GM19023 (cell line): ENCODE data around the gene RPS6KA2.
"Not testable (repeated sequence)": the region's sequence is repeated elsewhere in the genome, so short reads cannot be mapped to it uniquely, and the experiment has no call there.

Experiments
- ATAC-seq: cut with Tn5 transposase; IDR thresholded peaks from one replicate; pipeline ENCODE4 v1.9.1; 2021; ENCODE audit warnings: mild to moderate bottlenecking, moderate library complexity; ENCODE audit not compliant: unreplicated experiment

RPS6KA2 gene

DNA sequence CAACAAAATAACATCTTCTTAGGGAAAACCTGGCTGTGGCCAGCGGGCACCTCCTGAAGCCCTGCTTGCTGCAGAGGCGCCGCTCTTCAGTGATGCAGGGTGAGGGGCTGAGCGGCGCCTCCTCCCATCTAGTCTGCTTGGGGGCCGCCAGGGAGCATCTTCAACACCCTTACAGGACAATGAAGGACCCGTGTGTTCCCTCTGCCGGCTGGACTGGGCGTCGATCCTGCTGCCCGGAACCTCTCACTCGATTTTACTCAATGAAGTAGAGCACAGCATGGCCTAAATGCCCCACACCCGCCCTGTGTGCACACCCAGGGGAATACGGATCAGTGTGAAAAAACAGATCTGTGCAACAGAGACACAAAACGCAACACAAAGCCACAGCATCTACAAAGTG lies 215.8 kb downstream of the RPS6KA2 start:
- no peak for ATAC-seq

DNA sequence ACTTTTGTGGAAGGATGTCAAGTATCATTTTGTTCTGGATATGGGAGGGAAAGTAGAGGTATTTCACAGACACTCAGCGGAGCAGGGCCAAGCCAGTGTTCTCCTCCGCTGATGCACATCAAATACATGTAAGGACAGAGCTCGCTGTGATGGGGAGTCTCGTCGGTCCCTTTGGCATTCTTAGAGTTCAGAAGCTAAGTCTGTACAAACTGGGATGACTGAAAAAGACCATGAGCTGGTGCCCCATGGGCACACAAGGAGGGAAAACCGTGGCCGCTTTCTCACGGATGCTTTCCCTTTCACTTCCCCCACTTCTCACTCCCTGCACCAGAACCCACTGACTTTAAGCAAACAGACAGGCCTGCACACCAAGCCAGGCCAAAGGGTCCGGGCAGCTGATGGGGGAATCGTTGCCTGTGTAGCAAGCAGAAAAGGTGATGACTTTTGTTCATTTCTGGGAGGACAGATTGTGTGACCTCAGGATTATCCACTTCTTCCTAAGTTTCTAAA lies 216.6 kb downstream of the RPS6KA2 start:
- ATAC-seq, result peak; percentile 48

DNA sequence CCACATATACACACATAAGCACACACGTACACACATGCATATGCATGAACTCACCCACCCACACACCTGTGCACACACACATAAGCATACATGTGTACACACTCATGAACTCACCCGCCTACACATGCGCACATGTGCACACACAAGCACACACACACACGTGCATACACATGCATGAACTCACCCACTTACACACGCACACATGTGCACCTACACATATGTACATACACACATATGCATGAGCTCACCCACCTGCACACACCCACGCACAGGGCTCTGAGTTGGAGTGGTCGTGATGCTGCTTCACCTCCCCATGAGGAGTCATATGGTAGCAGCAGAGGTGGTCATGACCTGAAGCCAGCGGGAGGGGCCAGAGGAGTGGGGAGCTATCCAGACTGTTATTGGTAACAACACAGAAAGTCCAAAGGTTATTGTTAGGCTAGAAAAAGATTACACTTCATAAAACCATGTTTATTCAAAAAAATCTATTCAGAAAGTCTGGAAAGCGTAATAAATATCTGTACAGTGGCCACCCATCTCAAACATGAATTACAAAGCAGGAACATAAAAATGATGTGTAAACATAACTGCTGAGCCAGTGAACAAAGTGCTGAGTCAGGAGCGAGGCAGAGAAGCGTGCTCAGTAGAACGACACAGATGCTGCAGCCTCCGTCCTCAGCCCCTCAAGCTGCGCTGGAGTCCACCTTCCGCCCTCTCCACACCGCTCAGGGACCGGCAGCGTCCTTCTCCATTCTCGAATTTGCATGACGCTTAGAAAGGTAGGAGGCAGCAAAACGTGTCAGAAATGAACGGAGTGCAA lies 217.9 kb downstream of the RPS6KA2 start:
- ATAC-seq, result no peak

DNA sequence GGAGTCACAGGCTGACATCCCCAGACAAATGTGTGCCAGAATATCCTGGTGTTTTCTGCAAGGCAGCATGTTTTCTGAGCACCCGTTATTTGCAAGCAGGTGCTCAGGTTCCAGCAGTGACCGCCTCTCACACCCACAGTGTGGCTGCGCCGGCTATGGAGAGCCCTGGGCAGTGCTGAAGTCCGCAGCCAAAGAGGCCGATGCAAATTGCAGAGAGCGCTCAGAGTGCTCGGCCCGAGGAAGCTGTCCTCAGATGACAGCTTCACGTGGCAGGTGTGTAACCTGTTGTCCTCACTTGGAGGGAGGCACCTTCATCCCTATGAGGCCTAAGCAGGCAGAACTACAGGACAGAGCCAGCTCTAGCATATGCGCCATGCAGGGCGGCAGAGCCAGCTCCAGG lies 220.9 kb downstream of the RPS6KA2 start:
- no peak for ATAC-seq

DNA sequence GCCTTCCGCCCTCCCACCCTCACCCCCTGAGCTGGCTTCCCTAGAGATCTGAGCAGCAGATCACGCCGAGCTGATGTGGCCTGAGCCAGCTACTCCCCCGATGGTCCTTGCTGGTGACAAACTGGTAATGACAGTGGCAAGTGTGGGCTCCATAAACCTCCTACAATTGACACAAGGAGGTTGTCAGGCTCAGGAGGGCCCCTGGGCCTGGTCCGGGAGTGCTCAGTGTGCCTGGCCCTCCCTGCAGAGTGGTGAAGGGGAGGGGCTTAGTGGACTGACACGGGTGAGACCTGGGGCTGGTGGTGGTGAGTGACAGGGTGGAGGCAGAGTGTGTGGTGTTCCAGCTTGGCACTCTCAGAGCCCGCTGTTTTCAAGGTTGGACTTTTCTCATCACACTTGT lies 221.7 kb downstream of the RPS6KA2 start:
- no peak for ATAC-seq

DNA sequence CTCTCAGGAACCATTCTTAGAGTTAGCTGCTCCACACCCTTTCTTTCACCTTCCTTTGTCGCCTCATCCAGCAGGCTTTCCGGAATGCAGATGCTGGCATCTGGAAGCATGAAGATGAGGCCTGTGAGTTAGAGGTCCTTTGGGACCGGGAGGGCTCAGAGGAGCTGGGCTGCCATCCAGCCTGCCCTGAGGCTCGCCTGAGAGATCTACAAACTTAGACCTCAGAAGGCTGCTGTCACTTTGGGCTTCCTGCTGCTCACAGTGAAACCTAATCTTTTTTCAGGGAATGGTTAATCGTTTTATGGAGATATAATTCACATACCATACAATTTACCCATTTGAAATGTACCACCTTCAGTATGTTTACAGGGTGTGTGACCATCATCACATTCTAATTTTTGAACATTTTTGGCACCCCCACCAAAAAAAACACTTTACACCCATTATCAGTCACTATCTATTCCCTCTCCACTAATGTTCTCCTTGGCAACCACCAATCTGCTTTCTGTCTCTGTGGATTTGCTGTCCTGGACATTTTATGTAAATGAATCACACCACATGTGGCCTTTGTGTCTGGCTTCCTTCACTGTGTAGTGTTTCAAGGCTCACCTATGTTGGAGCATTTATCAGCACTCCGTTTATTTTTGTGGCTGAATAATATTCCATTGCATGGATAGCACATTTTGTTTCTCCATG lies 224.3 kb downstream of the RPS6KA2 start:
- ATAC-seq, result no peak

DNA sequence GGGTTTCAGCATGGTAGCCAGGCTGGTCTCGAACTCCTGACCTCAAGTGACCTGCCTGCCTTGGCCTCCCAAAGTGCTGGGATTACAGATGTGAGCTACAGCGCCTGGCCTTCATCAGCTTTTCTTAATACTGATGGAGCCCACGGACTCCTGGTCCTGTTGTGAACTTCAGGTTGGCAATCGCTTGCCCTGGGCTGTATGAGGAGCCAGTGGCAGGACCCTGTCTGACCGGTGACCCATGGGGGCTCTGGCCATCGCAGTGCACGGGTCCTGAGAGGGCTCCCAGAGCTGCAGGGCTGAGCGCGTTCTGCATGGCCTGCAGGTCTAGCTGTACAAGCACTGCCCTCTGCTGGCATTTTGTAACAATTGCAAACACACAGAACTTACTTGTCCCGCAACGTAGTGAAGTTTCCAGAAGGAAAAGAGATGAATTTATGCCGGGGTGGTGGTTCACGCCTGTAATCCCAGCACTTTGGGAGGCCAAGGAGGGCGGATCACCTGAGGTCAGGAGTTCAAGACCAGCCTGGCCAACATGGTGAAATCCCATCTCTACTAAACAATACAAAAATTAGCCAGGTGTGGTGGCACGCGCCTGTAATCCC lies 226.3 kb downstream of the RPS6KA2 start:
- peak; percentile 79 for ATAC-seq

DNA sequence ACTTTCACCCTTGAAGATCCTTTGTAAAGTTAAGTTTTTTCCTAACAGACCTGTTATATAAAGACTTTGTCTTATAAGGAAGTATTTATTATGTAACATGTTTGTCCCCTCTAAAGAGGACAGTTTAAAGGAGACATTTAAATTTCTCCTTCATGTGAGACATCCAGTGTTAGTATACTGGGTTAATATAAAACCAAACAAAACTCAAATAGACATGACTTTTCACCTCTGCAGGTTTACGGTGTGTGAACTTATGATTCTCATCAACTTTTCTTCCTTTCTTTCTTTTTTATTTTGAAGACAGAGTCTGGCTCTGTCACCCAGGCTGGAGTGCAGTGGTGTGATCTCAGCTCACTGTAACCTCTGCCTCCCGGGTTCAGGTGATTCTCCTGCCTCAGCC lies 226.9 kb downstream of the RPS6KA2 start:
- no peak for ATAC-seq

DNA sequence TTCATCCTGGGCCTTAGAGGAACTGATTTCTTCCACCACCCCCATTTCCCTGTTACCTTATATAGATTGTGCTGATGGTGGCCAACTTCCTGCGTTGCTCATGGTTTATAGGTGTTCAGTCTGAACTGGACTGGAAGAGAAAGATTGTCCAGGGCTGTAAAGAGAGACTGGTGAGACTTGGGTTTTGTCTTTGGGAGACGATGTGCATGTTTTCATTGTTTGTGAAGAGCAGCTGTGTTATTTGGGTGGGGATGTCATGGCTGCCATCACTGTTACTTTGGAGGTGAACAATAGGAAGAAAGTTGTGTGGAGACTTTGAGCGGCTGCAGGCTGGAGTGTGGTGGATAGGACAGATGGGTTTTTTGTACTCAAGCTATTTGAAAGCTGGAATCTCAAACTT lies 228.7 kb downstream of the RPS6KA2 start:
- no peak for ATAC-seq

DNA sequence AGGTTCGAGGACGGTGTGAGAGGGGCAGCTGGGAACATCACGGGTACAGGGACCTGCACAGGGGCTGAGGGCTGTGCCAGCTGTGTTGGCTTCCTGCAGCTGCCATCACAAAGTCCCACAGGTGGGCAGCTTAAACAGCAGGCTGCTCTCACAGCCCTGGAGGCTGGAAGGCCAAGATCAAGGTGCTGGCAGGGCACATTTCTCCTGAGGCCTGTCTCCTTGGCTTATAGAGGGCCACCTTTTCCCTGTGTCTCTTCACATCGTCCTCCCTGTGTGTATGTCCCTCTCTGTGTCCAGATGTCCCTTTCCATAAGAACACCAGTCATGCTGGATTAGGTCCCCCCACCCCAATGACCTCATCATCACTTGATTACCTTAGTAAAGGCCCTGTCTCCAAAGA lies 229.2 kb downstream of the RPS6KA2 start:
- no peak for ATAC-seq

DNA sequence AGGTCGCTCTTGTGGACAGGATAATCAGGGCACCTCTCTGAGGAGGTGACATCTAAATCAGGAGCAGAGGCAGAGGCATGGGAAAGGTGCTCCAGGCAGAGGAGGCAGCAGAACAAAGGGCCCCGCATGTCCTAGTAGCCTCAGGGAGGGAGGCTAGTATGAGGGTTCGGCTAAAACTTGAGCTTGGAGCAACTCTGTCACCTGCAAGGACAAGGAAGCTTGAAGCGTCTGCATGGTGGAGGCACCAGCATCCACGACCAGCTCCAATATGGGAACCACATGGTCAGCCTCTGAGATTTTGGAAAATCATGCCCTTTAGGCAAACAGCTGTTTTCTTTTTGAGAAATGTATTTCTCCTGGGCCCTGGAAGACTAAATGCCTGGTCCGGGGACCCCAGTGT lies 231.3 kb downstream of the RPS6KA2 start:
- ATAC-seq, result no peak

DNA sequence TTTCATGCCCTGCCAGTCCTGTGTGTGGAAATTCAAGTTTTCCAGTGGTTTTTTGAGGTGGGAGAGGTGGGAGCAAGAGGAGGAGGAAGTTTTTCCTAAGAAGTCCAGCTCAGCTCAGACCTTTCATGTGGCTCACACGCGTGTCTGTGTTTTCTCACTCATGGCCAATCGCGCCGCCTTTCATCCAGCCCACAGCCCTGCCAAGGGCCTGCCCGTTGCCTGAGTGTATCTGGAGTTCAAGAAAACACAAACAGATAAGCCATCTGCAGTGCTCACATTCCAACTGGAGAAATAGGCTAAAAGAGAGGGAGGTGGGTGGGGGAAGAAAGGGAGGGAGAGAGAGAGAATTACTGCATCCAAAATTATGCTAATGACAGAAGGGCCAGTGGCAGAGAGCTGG lies 231.7 kb downstream of the RPS6KA2 start:
- ATAC-seq, result no peak

DNA sequence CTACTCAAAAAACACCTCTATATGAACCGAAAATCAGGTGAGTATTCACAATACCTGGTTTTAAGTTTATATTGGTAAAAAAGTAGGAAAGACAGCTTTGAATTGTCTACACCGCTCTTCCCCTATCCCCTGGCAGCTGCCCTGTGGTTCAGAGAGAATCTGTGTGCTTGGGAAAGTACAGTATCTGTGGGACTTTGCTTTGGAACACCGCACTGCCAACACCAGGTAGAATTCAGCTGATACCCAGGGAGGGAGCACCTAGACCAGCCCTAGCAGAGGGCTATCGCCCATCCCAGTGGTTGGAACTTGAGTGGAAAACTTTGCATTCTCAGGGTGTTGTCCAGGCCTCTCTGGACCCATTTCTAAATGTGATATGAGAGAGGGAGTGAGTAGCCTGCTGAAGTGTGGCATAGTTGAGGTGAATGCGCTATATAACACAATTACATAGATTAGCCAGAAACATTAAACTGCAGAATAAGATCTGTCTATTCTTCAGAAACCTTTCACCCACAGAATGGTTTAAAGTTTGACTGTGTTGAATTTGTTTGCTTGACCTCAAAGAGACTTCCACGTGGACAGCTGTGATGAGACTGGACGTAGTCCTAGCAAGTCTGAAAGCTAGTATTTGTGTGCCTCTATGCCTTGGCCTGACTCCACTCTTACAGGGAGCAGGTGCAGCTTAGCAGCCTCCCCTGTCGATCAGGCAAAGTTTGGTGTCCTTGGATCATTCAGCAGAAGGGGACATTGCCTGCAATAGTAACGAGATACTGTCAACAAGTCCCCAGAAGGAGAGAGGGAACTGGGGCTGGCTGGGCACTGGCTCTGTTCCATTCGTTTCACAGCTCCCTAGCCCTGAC lies 232.8 kb downstream of the RPS6KA2 start:
- ATAC-seq, result no peak

DNA sequence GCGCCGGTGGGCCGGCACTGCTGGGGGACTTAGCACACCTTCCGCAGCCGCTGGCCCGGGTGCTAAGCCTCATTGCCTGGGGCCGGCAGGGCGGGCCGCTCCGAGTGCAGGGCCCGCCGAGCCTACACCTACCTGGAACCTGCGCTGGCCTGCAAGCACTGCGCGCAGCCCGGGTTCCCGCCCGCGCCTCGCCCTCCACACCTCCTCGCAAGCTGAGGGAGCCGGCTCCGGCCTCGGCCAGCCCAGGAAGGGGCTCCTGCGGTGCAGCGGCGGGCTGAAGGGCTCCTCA lies 233.6 kb downstream of the RPS6KA2 start:
- no peak for ATAC-seq

DNA sequence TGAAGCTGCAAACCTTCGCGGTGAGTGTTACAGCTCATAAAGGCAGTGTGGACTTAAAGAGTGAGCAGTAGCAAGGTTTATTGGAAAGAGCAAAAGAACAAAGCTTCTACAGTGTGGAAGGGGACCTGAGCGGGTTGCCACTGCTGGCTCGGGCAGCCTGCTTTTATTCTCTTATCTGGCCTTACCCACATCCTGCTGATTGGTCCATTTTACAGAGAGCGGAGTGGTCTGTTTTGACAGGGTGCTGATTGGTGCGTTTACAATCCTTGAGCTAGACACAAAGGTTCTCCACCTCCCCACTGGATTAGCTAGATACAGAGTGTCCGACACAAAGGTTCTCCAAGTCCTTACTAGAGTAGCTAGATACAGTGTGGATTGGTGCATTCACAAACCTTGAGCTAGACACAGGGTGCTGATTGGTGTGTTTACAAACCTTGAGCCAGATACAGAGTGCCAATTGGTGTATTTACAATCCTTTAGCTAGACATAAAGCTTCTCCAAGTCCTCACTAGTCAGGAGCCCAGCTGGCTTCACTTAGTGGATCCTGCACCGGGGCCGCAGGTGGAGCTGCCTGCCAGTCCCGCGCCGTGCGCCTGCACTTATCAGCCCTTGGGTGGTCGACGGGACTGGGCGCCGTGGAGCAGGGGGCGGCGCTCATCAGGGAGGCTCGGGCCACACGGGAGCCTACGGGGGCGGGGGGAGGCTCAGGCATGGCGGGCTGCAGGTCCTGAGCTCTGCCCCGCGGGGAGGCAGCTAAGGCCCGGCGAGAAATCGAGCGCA lies 234.1 kb downstream of the RPS6KA2 start:
- ATAC-seq, result not testable (repeated sequence)

DNA sequence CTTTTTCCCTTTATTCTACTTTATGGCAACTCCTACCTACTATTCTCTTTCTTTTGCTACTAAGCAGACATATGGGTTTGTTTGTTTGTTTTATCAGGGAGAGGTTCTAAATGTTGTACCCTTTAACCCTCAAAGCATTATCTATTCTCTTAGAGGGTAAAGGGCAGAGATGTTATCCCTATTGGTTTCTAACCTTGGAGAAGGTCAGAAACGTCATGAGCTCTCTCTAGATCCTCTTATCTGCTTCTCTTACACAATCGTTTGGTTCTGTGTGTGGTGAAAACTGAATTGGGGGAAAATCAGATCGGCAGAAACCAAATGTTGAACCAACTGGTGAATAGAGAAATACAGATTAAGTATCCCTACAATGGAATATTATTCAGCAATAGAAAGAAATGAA lies 237.9 kb downstream of the RPS6KA2 start:
- ATAC-seq, result no peak

DNA sequence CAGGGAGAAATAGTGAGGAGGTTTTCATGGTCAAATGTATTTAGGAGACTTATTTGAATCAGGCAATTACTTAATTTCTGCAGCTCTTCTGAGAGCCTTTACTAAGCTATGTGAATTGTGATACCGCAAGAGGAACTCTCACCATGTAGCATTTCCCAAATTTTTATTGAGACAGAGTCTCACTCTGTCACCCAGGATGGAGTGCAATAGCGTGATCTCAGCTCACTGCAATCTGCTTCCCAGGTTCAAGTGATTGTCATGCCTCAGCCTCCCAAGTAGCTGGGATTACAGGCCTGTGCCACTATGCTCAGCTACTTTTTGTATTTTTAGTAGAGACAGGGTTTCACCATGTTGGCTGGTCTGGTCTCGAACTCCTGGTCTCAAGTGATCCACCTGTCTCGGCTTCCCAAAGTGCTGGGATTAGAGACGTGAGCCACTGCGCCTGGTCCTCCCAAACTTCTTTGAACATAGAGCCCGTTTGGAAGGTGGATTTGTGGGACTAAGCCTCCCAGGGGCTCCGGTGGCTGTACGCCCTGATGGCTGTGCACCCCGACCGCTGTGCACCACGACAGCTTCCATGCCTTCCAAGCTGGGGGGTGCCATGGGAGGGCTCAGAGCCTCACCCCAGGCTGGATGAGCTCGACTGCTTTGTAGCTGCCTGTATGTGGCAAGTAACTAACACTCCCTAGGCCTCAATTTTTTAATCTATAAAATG lies 238.6 kb downstream of the RPS6KA2 start:
- ATAC-seq, result no peak

DNA sequence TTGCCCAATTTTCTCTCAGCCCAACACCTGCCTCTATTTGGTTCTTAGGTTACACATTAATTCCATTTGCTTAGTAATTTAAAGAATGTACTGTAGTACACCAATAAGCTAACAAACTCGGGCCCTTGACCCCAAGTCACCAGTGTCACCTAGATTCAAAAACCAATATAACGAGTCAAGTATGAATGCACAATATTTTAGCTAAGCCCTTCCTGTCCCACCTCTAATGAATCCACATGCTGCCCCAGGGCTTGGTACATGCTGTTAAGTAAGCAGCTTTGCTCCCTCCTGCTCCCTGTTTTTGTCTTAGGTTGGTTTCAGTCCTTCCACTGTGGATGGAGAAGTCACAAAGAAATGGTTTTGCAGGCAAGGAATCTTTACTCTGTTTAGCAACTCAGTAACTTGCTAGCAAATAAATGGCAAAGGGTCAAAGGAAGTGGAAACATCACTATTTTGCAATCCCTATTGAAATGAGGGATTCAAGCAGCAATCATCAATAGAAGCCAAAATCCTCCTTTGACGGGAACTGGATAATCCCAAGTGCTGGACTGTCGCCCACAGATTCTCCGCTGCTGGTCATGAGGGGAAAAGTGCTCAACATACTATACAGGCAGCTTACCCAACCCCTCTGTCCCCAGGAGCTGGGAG lies 239.3 kb downstream of the RPS6KA2 start:
- ATAC-seq, result no peak

DNA sequence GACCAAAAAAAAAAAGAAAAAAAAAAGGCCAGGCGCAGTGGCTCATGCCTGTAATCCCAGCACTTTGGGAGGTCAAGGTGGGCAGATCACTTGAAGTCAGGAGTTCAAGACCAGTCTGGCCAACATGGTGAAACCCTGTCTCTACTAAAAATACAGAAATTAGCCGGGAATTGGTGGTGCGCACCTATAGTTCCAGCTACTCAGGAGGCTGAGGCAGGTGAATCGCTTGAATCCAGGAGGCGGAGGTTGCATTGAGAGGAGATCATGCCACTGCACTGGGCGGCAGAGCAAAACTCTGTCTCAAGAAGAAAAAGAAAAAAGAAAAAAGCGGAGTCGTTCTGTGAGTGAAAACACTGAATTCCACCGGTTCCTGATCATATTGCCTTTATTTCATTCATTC lies 240.0 kb downstream of the RPS6KA2 start:
- ATAC-seq, result not testable (repeated sequence)
